Omental fat pad (tissue), 4 donors: ENCODE results near the gene RTN4RL1. TPM values are rescaled to one million over a fixed set of nuclear protein-coding genes. Genes with fewer than 3 reads are reported as not detected.

Source experiments
- ATAC-seq: fragments of 150-250 bp; one replicate; pipeline ENCODE4 v1.9.1; 2016; ENCODE audit warnings: mild to moderate bottlenecking, moderate library complexity; ENCODE audit not compliant: low FRiP score
- DNase-seq: peaks from one replicate; pipeline ENCODE4 v3.0.0-alpha.2; 2019; ENCODE audit warnings: low spot score
- CTCF ChIP-seq, 3 donors: fragments of 450-650 bp; IDR thresholded peaks; one replicate each; pipeline ENCODE4 v1.5.1; 2016 to 2017; ENCODE audit warnings: antibody characterized with exemption in 3 of 3, mild to moderate bottlenecking in 3 of 3, moderate library complexity in 2 of 3
- total RNA-seq, 4 donors: library from RNA; depleted of rRNA; stranded (reverse); fragments of >200 nt; gene quantifications; one replicate each; pipeline ENCODE4 v1.1.0, GENCODE V29; 2016

The RTN4RL1 gene
- 1 to 10 TPM; 4.5 to 5.2 (median 4.6) TPM for total RNA-seq

- no peak for TF ChIP-seq CTCF (IDR thresholded peaks at IDR 0.05)
- DNase-seq (no peak), ATAC-seq (peak; percentile 26)
These were observed at the start of gene RTN4RL1 for GRCh38 chr17:2025220-2025621. Gene RTN4RL1, minus strand, starts transcription at chr17:2025334. Its CDS starts 469 bp downstream, at chr17:2024865.

- ATAC-seq (no peak), DNase-seq (no peak)
- no peak for TF ChIP-seq CTCF (IDR thresholded peaks at IDR 0.05)
These were observed 49.8 kb upstream of the RTN4RL1 start for GRCh38 chr17:2074919-2075318.

GRCh38 chr17:2071455-2072281, 46.5 kb upstream of the RTN4RL1 start:
- TF ChIP-seq CTCF (IDR thresholded peaks at IDR 0.05) = no peak
- DNase-seq (no peak), ATAC-seq (no peak)

GRCh38 chr17:2071024-2071385, 45.9 kb upstream of the RTN4RL1 start:
- TF ChIP-seq CTCF (IDR thresholded peaks at IDR 0.05) = no peak
- ATAC-seq (no peak), DNase-seq (no peak)

- DNase-seq = no peak
- ATAC-seq = no peak
- no peak for TF ChIP-seq CTCF (IDR thresholded peaks at IDR 0.05)
These were observed 45.3 kb upstream of the RTN4RL1 start for GRCh38 chr17:2070241-2071023.

- DNase-seq (no peak), ATAC-seq (no peak)
- TF ChIP-seq CTCF (IDR thresholded peaks at IDR 0.05) = no peak
These were observed 43.5 kb upstream of the RTN4RL1 start for GRCh38 chr17:2068519-2069051.
